GM21529 (cell line): Measurements from ENCODE around the gene SOX1.

Experiments
- ATAC-seq: cut with Tn5 transposase; IDR thresholded peaks from one replicate; pipeline ENCODE4 v1.9.1; 2021; ENCODE audit not compliant: unreplicated experiment

Gene SOX1

DNA sequence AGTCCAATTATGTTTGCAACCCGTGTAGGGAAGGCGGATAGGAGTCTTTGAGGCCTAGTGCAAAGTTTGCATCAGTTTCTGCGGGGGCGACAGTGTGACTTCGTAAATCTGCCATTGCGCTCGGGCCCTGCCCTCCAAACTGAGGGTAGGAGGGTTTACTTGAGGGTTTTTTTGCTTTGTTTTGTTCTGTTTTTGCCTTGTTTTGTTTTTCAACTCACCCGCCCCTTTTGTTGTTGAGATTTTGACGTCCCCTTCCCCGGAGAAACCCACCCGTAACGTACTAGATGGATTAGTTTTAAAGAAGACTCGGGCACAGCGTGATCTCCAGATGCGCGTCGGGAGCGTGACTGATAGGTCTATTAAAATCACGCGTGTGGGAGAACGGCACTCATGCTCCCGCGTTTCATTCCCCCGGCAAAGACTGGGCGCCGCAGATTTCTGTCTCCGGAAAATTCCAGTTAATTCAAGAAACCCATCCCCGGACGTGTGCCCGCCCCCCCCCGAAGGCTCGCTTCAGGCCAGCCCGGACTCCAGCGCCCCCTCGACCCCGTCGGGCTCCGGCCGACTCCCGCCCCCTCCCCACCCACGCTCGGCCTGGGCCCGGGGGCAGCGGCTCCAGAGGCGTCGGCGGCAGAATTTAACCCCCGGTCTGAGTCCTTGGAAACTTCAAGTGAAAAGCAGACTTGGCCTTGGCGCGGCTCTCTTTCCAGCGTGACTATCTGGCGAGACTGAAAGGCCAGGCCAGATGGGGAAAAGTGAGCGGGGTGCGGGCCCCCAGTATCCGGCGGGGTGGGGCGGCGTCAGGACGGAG is 5.0 kb downstream of the SOX1 start:
- no peak for ATAC-seq

DNA sequence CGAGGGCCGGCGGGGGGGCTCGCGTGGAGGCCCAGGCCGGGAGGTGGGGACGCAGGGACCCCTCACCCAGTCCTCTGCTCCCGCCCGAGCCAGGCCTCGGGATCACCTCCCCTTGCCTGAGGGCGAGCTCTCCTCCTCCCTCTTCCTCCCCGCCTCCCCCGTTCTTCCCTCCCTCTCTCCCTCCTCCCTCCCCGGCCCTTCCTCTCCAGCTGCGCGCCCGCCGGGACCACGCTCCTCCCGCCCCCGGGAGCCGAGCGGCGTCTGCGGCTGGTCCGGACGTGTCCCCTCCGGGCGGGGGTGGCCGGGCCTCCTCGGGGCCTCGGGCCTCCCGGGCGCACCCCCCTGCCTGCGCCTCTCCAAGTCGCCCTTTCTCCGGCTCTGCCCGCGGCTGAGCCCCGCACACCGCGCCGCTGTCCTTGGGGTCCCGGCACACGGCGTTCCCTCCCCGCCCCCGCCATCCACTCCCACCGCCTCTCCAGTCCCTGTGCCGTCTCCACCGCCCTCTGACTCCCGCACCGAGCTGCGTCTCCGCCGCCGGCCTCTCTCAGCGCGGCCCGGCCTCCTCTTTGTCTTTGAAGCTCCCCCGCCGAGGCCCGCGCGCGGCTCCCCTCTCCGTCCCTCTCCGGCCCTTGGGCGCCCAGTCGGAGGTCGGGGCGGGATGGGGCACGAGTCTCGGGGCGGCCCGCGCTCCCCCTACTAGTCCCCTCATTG is 5.7 kb downstream of the SOX1 start:
- no peak for ATAC-seq

DNA sequence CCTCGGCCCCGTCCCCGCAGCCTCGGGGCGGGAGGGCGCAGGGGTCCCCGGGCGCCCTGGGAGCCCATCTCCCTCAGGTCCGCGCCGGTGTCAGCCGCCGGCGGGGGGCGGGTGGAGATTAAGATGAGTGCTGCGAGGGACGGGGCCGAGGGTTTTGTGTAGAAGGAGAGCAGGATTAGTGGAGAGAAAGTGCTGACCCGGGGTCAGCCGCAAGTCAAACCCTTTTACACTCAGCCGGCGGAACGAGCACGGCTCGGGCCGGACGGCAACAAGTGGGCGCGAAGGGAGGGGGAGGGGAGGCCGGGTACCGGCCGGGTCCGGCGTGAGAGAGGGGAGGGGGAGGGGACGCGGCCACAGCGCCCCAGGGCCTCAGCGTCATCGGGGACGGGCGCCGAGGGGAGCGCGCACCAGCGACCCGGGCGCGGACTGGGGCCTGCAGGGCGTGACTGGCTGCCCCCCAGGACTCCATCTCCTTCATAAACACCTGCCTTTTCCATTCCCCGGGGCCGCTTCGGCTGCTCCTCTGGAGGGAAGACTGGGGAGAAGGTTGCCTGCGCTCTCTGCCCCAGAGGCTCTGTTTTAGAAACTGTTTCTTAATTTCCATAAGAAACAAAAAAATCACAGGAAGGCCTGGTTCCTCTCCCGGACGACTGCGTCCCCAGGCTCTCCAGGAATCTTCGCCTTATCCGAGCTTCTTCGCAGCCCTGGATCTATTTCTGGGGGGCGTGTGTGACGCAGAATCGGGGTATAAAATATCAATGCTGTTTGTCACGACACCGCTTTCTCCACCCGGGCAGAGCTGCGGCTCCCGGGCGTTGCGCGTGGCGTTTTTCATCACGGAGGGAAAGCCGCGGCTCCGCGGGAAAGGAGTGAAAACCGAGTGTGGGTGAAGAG is 6.5 kb downstream of the SOX1 start:
- ATAC-seq, result no peak

DNA sequence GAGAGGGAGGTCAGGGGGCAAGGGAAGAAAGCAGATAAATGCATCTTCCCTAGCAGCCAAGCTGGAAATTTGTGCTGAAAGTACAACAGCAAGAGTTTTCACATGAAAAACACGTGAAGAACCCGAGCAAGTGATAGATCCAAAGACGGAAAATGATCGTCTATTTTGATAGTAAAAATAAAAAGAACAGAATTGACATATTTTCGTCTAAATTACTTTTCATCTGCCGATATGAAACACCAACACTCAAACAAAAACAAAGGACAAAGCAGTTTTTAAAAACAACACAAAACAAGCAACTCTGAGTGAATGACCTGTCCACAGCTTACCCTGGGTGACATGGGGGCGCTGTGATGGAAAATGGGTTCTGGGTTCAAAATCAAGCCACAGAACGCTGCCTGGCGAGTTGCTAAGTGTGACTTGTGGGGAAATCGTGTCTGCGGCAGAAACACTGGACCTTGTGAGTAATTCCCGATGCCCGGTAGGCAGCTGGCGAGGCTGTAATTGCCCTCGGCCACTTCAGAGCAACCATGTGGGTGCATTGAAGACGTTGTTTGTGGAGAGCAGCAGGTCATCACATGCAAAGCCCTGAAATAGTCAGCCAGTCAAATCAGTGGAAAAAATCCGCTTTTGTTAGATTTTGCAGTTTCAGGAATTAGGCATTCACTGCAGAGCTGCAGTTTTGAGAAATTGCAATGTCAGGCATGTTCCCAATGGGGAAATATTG is 7.4 kb downstream of the SOX1 start:
- no peak for ATAC-seq

DNA sequence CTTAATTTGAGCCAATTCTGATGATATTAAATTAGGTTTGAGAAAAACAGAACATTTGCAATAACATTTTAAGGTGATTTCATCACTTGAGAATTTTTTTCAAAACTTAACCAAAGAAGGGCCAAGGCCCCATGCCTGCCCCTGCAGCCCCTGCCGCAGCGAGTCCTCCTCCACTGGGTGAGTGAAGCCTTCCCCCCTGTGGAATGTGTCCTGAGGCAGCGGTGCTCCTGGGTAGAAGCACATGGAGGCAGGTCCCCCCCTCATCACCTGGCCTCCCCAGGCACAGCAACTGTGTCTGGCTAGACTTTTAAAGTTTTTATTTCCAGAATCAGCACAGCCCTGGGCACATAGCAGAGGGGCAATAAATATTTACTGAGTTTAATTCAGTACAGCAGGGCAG is 10.8 kb downstream of the SOX1 start:
- no peak for ATAC-seq

DNA sequence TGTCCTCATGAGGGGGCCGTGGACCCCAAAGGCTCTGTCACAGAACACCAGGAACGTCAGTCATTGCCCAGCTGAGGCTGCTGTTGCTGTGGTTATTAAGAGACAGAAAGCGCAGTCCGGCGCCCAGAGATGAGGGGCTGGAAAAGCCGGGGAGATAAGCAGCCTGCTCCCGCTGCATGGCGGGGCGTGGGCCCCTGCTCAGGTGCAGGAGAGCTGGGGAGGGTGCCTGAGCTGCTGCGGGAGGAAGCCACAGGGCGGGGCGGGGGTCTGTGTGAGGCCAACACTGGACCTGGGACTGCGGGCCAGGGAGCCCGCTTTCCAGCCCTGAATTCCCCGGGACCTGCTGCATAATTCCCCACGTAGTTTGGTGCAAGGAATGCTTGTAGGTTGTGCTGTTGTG is 11.3 kb downstream of the SOX1 start:
- ATAC-seq, result no peak

DNA sequence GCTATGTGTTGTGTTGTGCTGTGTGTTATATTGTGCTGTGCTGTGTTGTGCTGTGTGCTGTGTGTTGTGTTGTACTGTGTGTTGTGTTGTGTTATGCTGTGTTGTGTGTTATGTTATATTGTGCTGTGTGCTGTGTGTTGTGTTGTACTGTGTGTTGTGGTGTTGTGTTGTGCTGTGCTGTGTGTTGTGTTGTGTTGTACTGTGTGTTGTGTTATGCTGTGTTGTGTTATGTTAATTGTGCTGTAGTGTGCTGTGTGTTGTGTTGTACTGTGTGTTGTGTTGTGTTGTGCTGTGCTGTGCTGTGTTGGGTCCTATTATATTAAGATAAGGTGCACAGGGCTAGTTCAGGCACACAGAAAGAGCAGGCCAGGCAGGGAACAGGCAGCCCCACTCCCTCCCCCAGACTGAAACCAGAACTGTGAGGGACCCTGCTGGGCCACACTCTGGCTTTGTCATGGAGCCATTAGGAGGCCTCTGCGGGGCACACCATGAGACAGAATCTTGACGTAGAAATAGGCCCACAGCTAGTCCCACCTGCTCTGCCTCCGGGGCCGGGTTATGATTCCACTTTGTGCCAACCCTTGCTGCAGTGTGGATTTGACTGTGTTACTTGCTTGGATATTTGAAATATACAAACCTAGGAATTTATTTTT is 12.1 kb downstream of the SOX1 start:
- no peak for ATAC-seq

DNA sequence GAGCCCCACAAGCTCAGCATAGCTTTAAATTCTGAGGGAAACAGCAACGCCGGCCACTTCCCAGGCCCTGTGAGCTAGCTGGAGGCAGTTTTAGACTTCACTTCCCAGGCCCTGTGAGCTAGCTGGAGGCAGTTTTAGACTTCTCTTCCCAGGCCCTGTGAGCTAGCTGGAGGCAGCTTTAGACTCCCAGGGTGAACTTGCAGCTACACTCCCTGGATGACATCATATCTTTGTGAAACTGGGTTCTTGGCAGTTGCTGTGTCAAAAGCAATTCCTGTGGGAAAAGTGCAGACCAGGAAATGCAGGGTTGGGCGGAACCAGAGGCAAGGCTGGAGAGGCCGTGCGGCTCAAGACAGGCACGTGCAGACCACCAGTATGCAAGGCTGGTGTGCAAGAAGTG is 12.7 kb downstream of the SOX1 start:
- no peak for ATAC-seq

DNA sequence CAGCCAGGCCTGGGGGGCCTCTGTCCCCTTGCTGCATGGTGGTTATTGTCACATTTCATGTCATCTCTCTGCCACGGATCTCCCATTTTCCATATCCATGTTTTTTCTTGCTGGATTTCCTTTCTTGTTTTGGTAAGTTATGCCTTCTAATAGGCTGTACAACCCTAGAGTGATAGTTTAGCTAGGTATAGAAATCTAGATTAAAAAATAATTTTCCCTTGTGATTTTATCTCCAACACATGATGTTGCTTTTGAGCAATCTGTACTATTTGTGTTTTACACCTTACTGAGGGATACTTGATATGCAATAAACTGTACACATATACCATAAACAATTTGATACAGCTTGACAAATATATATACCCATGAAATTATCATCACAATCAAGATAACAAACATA is 17.0 kb downstream of the SOX1 start:
- ATAC-seq, result no peak

DNA sequence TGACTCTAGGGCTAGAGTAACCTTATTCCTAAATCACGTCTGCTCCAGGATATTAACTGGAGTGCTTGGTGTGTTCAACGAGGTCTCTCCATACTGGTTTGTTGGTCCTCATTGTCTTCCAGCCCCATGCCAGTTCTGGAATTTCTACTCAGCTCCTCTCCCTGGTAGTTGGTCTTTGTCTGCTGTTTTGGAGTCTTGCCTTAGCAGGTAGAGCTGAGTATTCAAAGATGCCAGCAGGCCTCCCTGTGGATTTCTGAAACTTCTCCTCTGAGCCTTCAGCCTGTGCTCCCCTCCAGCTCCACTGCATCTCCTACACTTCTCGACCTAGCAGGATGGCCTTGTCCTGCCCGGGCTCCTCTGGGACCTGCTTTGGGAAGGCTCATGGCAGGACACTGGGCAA is 25.5 kb downstream of the SOX1 start:
- no peak for ATAC-seq

DNA sequence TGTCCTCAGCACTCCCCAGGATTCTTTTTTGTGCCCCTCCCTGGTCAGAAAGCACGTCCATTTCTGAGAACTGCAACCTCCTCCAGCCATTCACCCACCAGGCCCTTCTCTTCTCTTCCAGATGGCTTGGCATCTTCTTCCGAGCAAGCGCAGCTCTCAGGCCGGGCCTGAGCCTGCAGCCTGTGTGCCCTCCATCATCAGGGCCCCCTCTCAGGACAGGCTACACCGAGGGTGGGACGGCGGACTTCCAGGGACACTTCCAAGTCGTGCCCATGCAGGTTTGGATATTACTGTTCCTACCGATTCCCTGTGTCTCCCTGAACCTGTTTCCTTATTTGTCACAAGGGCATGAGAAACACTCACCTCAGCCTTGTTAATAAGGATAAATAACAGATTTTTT is 28.4 kb downstream of the SOX1 start:
- ATAC-seq, result no peak

DNA sequence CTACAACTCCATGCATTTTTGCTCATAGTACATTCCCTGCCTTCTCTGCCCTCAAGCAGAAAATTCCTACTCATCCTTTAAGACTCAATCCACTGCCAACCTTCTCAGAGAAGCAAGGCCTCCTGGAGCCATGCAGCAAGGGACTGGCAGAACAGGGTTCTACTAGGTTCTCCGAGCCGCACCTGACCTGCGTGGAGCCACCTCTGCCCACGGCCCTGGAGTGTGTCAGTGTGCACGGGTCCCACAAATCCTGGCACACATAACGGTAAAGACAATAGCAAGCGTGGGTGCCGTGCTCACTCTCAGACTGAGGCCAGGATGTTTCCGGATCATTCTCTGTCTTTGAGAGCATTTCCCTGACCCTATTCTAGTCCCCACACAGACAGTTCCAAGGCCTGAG is 30.0 kb downstream of the SOX1 start:
- no peak for ATAC-seq

DNA sequence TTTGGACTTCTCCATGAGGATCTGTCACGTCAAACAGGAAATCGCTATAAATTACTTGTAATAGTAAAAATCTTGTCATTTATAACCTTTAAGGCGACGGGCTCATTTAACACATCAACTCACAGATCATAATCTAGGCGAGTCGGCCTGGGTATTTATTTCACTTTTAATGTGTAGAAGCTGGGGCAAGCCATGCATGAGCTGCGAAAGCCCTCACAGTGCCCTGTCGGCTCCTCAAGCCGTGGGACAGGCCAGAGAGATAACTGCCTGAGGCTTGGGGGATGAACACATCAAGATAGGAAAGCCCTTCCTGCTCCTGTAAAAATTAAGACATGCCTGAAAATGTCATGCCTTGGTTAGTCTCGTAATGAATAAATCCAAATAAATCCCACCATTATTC is 30.8 kb downstream of the SOX1 start:
- ATAC-seq, result no peak

DNA sequence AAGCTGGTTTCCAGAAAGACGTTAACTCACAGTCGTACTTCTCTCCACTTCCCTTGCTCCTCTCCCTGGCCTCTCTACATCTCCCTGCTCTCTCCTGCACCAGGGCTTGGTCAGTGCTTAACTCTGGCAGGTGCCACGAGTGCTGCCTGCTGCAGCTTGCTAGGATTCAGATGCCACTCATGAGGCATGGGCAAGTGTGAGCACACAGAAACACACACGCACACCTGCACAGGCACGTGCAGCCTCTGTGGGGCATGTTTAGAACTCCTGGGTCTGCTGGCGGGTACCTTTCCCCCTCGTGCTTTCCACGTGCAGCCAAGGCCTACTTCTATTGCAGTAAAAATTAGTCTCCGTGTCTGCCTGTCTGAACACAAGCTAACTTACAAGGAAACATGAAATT is 31.8 kb downstream of the SOX1 start:
- ATAC-seq, result no peak

DNA sequence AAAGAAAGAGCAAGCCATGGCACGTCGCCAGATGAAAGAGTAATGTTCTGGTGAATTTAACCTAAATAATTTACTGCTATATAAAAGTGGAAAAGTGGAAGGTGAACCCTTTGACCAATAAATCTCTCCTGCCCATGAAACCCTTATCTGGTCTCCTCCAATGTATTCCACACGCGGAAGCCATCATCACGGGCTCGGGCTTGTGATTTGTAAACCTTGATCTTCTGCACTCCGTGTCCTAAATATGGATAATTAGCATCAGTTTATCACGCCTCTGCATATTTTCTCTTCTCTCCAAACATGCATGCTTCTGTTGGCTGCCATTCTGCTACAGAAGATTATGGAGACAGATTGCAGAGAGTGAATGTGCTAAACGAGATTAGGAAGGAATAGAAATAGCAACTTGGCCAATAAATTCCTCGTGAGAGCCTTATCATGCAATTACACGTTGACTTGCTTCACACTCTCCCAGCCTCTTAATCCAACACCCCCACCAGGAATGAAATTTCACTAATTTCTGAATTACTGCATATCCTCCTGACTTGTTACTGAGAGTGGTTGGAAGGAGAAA is 34.5 kb downstream of the SOX1 start:
- no peak for ATAC-seq

DNA sequence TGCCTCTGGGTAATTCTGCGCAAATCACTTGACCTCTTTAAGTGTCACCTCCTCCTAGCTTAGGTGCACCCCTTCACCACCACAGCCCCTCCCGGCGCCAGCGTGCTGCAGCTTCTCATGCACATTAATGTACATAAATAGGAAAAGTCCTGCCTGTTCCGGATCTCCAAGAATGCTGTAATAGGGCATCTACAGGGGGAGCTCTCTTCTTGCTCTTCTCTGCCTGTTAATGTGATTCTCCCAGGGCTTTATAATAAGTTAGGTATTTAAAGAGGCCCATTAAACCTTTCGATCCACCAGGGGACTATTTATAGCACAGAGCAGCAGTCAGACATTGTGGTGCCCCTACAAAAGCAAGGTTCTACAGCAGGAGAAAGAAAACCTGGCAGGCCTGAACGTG is 35.3 kb downstream of the SOX1 start:
- ATAC-seq, result no peak

DNA sequence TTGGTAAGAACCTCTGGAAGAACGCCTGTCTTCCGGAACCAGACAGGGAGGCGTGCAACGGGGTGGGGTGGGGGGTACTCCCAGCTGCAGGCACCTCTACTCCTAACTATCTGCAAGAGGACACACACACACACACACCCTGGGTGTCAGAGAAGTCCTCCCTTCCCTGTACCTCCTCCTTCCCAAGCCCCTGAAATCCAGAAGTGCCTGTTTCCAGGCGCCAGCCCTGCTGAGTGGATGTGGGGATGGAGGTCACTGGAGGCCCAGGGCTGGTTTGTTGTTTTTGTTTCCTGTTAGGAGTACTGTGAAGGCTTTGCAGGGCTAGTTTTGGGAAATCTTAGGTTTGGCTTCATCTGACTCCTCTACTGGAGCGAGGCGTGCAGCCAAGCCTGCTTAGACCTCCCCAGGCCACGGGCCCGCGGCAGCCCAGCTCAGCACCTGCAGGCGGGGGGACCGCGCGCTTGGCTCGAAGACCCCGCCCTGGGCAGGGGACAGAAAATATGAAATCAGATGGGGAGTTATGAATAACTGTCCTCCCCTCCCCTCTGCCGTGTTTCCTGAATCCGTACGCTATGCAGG is 36.4 kb downstream of the SOX1 start:
- ATAC-seq, result no peak

DNA sequence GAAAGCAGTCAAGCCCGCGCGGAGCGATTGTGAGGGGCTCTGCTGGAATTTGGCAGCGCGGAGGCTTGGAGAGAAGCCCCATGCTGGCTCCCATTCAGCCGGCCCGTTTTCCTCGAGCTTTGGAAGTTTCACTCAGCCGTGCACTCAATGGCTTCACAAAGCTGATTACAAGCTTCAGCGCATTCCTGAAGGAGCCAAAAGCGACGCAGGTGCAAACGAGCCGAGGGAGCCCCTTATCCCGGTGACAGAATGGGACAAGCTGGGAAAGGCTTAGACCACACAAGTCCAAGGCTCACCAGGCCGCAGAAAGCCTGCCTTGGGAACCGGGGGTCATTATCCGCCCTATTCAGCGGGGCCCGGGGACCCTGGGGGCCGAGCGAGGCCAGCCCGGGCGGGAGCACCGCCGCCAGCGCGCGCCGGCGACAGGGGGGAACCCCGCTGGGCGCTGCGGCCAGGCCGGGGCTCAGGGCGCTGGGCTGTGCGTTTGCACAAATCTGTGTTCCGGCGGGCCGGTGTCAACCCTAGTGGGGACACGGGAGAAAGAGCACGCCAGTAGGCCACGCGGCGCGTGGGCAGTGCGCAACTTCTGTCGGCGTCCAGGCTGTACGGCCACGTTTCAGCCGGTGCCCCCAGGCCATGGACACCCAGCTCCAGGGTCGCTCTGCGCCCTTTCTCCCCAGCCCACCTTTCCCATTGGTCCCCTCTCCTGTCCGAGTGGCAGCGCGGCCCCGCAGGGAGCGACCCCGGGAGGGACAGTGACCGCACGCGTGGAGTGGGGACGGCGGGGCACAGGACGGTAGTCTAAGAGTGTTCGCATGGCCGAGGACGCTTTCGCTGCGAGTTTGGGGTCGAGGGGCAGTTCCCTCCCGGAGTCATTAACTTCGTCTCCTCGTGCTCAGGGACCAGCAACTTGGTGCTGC is 37.3 kb downstream of the SOX1 start:
- ATAC-seq, result no peak

DNA sequence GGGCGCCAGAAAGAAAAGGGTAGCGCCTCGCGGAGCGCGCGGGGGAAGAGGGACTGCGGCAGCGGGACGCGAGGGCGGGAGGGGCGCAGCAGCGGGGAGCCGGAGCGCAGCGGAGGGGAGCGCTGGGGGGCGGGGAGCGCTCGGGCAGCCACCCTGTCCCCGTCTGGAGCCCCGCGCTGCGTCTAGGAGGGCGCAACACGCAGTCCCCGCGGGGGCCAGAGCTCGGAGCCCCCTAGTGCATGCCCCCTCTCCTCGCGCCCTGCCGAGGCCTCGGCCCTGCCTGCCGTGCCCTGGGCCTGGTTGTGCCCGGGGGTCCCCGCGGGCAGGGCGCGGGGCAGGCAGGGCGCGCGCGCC is 37.9 kb downstream of the SOX1 start:
- ATAC-seq, result no peak
